Upper lobe of left lung (tissue), 6 donors: ENCODE results near the gene SERPINB2. TPM values are rescaled to one million over a fixed set of nuclear protein-coding genes. Genes with fewer than 3 reads are reported as not detected.
"Not testable (repeated sequence)": the region's sequence is repeated elsewhere in the genome, so short reads cannot be mapped to it uniquely, and the experiment has no call there.

Experiments used
- ATAC-seq, 2 donors: fragments of 200-7000 bp; cut with Tn5 transposase; one replicate each; pipeline ENCODE4 v1.9.1; 2022; ENCODE audit warnings: mild to moderate bottlenecking in 2 of 2, moderate library complexity in 2 of 2; ENCODE audit not compliant: low FRiP score in 2 of 2
- DNase-seq, 2 donors: peaks; one replicate each; pipeline ENCODE4 v3.0.0-alpha.2; 2019 to 2020
- H3K27ac ChIP-seq, 4 donors: fragments of 200-600 bp; sonication (generic); one replicate each; pipeline ENCODE4 v1.5.1; 2016 to 2019
- H3K27me3 ChIP-seq, 4 donors: fragments of 200-600 bp; sonication (generic); one replicate each; pipeline ENCODE4 v1.5.1; 2017 to 2019
- H3K36me3 ChIP-seq, 4 donors: fragments of 200-600 bp; sonication (generic); one replicate each; pipeline ENCODE4 v1.5.1; 2016 to 2019
- H3K4me1 ChIP-seq, 4 donors: fragments of 200-600 bp; sonication (generic); one replicate each; pipeline ENCODE4 v1.5.1; 2018 to 2019
- H3K4me3 ChIP-seq, 4 donors: fragments of 200-600 bp; sonication (generic); one replicate each; pipeline ENCODE4 v1.5.1; 2017 to 2019; ENCODE audit warnings: mild to moderate bottlenecking in 2 of 4, moderate library complexity in 1 of 4
- H3K9me3 ChIP-seq, 4 donors: fragments of 200-600 bp; sonication (generic); one replicate each; pipeline ENCODE4 v1.5.1; 2018 to 2019
- CTCF ChIP-seq, 6 experiments: fragments of 450-650 bp in 4 of 6; fragments of 200-600 bp in 2 of 6; sonication (generic) in 2 of 6; IDR thresholded peaks; one replicate each; pipeline ENCODE4 v1.5.1; 2016 to 2019; ENCODE audit warnings: antibody characterized with exemption in 6 of 6
- EP300 ChIP-seq, 4 donors: sonication (generic); formaldehyde crosslinking; IDR thresholded peaks; one replicate each; pipeline ENCODE4 v1.5.1; 2017; ENCODE audit warnings: antibody characterized with exemption in 4 of 4, control low read depth in 2 of 4
- POLR2A ChIP-seq, 4 donors: fragments of 450-650 bp; IDR thresholded peaks; one replicate each; pipeline ENCODE4 v1.5.1; 2016 to 2017; ENCODE audit warnings: antibody characterized with exemption in 4 of 4, mild to moderate bottlenecking in 2 of 4
- POLR2AphosphoS5 ChIP-seq, 2 donors: sonication (generic); formaldehyde crosslinking; IDR thresholded peaks; one replicate each; pipeline ENCODE4 v1.5.1; 2017; ENCODE audit warnings: antibody characterized with exemption in 2 of 2
- WGBS, 2 donors: methylation state at CpG; one replicate each; pipeline ENCODE4 v1.1.5; 2017 to 2018; 5-methylcytosine and 5-hydroxymethylcytosine counted together
- total RNA-seq, 6 donors: library from RNA; depleted of rRNA in 4 of 6; stranded (reverse); fragments of >200 nt in 4 of 6; gene quantifications; one replicate each; pipeline versions ENCODE4 v1.1.0 to v1.2.1, GENCODE V29; 2016 to 2021
- donor health status: DM: no; HTN: no; CAD: no; lungs with moderate emphysema.
- donor health status: DM: no; HTN: yes; CAD: no; lungs with severe emphysema.

The SERPINB2 gene
- total RNA-seq, 6 donors from 2014 or later, result 0.49 to 0.61 TPM; not detected in 4

GRCh38 chr18:63936932-63937393 lies 49.5 kb downstream of the SERPINB2 start:
- peak overlapping the region in 1 of 4 donors; percentile 78 for H3K27ac ChIP-seq
- peak overlapping the region in 3 of 4 donors; percentile 39 to 58 (median 57) for H3K4me3 ChIP-seq
- no peaks in the 10 kb centered on the region for H3K36me3 ChIP-seq
- H3K9me3 ChIP-seq, result no peaks in the 10 kb centered on the region
- no peak for TF ChIP-seq POLR2A (IDR thresholded peaks at IDR 0.05)
- TF ChIP-seq EP300 (IDR thresholded peaks at IDR 0.05), result no peak
- no peak for TF ChIP-seq CTCF (IDR thresholded peaks at IDR 0.05)
- TF ChIP-seq POLR2AphosphoS5 (IDR thresholded peaks at IDR 0.05), result no peak
- peaks cover 0 to 2% (median 0%) of the 10 kb centered on the region in 4 donors for H3K27me3 ChIP-seq
- ATAC-seq, result no peak
- WGBS, 2 donors, result 31 to 61% methylated on average over 10 to 19 of the region's 19 CpGs
- peaks cover 6 to 14% (median 9%) of the 10 kb centered on the region in 4 donors for H3K4me1 ChIP-seq
- DNase-seq, result no peak

- peaks cover 0 to 2% (median 0%) of the 10 kb centered on the region in 4 donors for H3K27me3 ChIP-seq
- no peak overlapping the region for H3K4me3 ChIP-seq
- no peaks in the 10 kb centered on the region for H3K9me3 ChIP-seq
- H3K36me3 ChIP-seq, result no peaks in the 10 kb centered on the region
- no peak overlapping the region for H3K27ac ChIP-seq
- H3K4me1 ChIP-seq, result peaks cover 6 to 14% (median 9%) of the 10 kb centered on the region in 4 donors
- ATAC-seq (no peak), DNase-seq (no peak)
- TF ChIP-seq POLR2A (IDR thresholded peaks at IDR 0.05) (no peak), POLR2AphosphoS5 (IDR thresholded peaks at IDR 0.05) (no peak), CTCF (IDR thresholded peaks at IDR 0.05) (no peak), EP300 (IDR thresholded peaks at IDR 0.05) (no peak)
- WGBS, 2 donors, result 93 to 98% methylated on average over 8 of the region's 8 CpGs
Observed at GRCh38 chr18:63940008-63940407, 52.5 kb downstream of the SERPINB2 start.

- not testable (repeated sequence) for ATAC-seq, H3K4me3 ChIP-seq, H3K36me3 ChIP-seq, H3K27ac ChIP-seq, H3K27me3 ChIP-seq, H3K9me3 ChIP-seq
- 85 to 88% methylated on average over 14 to 17 of the region's 17 CpGs for WGBS, 2 donors
- peaks cover 6 to 14% (median 9%) of the 10 kb centered on the region in 4 donors for H3K4me1 ChIP-seq
- DNase-seq, result peak in 1 of 2 donors; percentile 46
Observed at GRCh38 chr18:63940543-63941050, 53.1 kb downstream of the SERPINB2 start.

- H3K4me3 ChIP-seq, result no peak overlapping the region
- H3K9me3 ChIP-seq, result no peaks in the 10 kb centered on the region
- H3K36me3 ChIP-seq, result no peaks in the 10 kb centered on the region
- no peaks in the 10 kb centered on the region for H3K27me3 ChIP-seq
- no peak overlapping the region for H3K27ac ChIP-seq
- DNase-seq, result no peak
- WGBS, 2 donors, result 83% methylated on average over 3 of the region's 3 CpGs
- TF ChIP-seq CTCF (IDR thresholded peaks at IDR 0.05) (no peak), POLR2A (IDR thresholded peaks at IDR 0.05) (no peak), POLR2AphosphoS5 (IDR thresholded peaks at IDR 0.05) (no peak), EP300 (IDR thresholded peaks at IDR 0.05) (no peak)
- ATAC-seq, result no peak
- H3K4me1 ChIP-seq, result peaks cover 0 to 12% (median 7%) of the 10 kb centered on the region in 4 donors
Observed at GRCh38 chr18:63947051-63947790, 59.7 kb downstream of the SERPINB2 start.

- Histone ChIP-seq H3K4me1 (peaks cover 0 to 12% (median 7%) of the 10 kb centered on the region in 4 donors), H3K4me3 (peak within 1 kb of the TSS in 3 of 4 donors; percentile 23 to 44 (median 34)), H3K36me3 (no peaks in the 10 kb centered on the region), H3K27ac (peak within 1 kb of the TSS; percentile 3 to 57 (median 49)), H3K27me3 (no peaks in the 10 kb centered on the region), H3K9me3 (no peaks in the 10 kb centered on the region)
- ATAC-seq (peak; percentile 89 to 92), DNase-seq (peak; percentile 88 to 93)
- 16 to 19% methylated on average over 35 of the region's 35 CpGs for WGBS, 2 donors
- TF ChIP-seq CTCF (IDR thresholded peaks at IDR 0.05) (peak; percentile 11 to 36 (median 32)), POLR2A (IDR thresholded peaks at IDR 0.05) (no peak), POLR2AphosphoS5 (IDR thresholded peaks at IDR 0.05) (peak in 1 of 2 donors; percentile 8), EP300 (IDR thresholded peaks at IDR 0.05) (no peak)
Observed at GRCh38 chr18:63949068-63949737, 61.7 kb downstream of the SERPINB2 start, which contains the start of gene HMSD. TSS of gene HMSD (plus strand) at chr18:63949301. CDS start at chr18:63953456, 4,155 bp downstream.
